HepG2 (cell line): ENCODE results near the gene ARFGAP1. TPM values are rescaled to one million over a fixed set of nuclear protein-coding genes. Genes with fewer than 3 reads are reported as not detected.

Source experiments
- ATAC-seq: fragments of 200-7000 bp; cut with Tn5 transposase; 3 replicates; pipeline ENCODE4 v1.9.1; 2020; ENCODE audit warnings: mild to moderate bottlenecking, moderate library complexity
- BruUV-seq: library from RNA; stranded (reverse); fragments of 400-500 nt; replicated peaks from 2 replicates; lab custom pipeline; 2021; lab: Mats Ljungman, UMichigan
- CTCF ChIA-PET: fragments of 300-600 bp; formaldehyde crosslinking; extraction: SDS; loops from one replicate; lab custom pipeline; 2021; ENCODE audit warnings: low total read pairs, inconsistent platforms, low intra/inter-chr PET ratio; lab: Yijun Ruan, JAX
- POLR2A ChIA-PET: fragments of 350-600 bp; sonication (Branson Sonifier 250); formaldehyde crosslinking; loops from one replicate; lab custom pipeline; 2020; ENCODE audit warnings: antibody characterized with exemption, inconsistent platforms; lab: Yijun Ruan, JAX
- DNase-seq: peaks from one replicate; pipeline ENCODE4 v3.0.0-alpha.2; 2015; ENCODE audit warnings: low spot score
- FAIRE-seq: peaks from 3 replicates; lab custom pipeline; 2011; peaks lifted over from hg19 to GRCh38; lab: Jason Lieb, UNC
- H2AFZ ChIP-seq: one replicate; pipeline ENCODE4 v1.6.1; 2011; ENCODE audit warnings: low read length, inconsistent platforms
- H3K27ac ChIP-seq: fragments of 300-600 bp; 3 replicates; pipeline ENCODE4 v1.8.0; 2011; ENCODE audit warnings: mixed run types, mild to moderate bottlenecking, mixed read lengths, low read length, inconsistent platforms; ENCODE audit not compliant: insufficient read depth; ENCODE audit errors: extremely low read length
- H3K27me3 ChIP-seq, 2 experiments: fragments of 200-600 bp in 1 of 2; 2 replicates in 1 of 2; 3 replicates in 1 of 2; pipeline versions ENCODE4 v1.6.0 to v1.8.0; 2011; ENCODE audit warnings: low read length in 2 of 2, mild to moderate bottlenecking in 2 of 2, moderate library complexity in 2 of 2, inconsistent platforms in 1 of 2; ENCODE audit not compliant: insufficient read depth in 2 of 2, control insufficient read depth in 1 of 2
- H3K36me3 ChIP-seq, 2 experiments: fragments of 200-600 bp in 1 of 2; replicated peaks in 1 of 2; 2 replicates in 1 of 2; 3 replicates in 1 of 2; pipeline versions ENCODE4 v1.5.1 to v1.8.0; 2011; ENCODE audit warnings: low read length in 2 of 2, inconsistent platforms in 1 of 2; ENCODE audit not compliant: insufficient read depth in 2 of 2, control insufficient read depth in 1 of 2
- H3K4me1 ChIP-seq: 2 replicates; pipeline ENCODE4 v1.5.1; 2012; ENCODE audit warnings: low read length, inconsistent platforms; ENCODE audit not compliant: insufficient read depth
- H3K4me2 ChIP-seq: 2 replicates; pipeline ENCODE4 v1.6.0; 2011; ENCODE audit warnings: low read depth, low read length, inconsistent platforms
- H3K4me3 ChIP-seq, 3 experiments: fragments of 200-600 bp in 1 of 3; sonication (generic), shearing (Covaris generic) in 1 of 3; replicated peaks in 1 of 3; 2 replicates each; pipeline ENCODE4 v1.5.1; 2011 to 2016; ENCODE audit warnings: low read length in 3 of 3, inconsistent platforms in 2 of 3, low read depth in 2 of 3, mild to moderate bottlenecking in 2 of 3, control low read depth in 1 of 3, mixed read lengths in 1 of 3; ENCODE audit not compliant: insufficient read depth in 1 of 3
- H3K79me2 ChIP-seq: one replicate; pipeline ENCODE4 v1.6.1; 2011; ENCODE audit warnings: low read length, inconsistent platforms; ENCODE audit not compliant: insufficient read depth
- H3K9ac ChIP-seq: 2 replicates; pipeline ENCODE4 v1.6.0; 2011; ENCODE audit warnings: mild to moderate bottlenecking, low read depth, low read length, inconsistent platforms; ENCODE audit not compliant: insufficient read depth
- H3K9me3 ChIP-seq: 2 replicates; pipeline ENCODE4 v1.5.1; 2012; ENCODE audit warnings: mild to moderate bottlenecking, low read length
- H4K20me1 ChIP-seq: 2 replicates; pipeline ENCODE4 v1.6.0; 2011; ENCODE audit warnings: inconsistent platforms, mild to moderate bottlenecking, low read length, moderate library complexity; ENCODE audit not compliant: insufficient read depth
- HMGXB3 ChIP-seq: sonication (generic); formaldehyde crosslinking; IDR thresholded peaks from 2 replicates; pipeline ENCODE4 v1.4.0; 2020; ENCODE audit warnings: missing genetic modification reagents, borderline replicate concordance
- MXI1 ChIP-seq: IDR thresholded peaks from 3 replicates; pipeline ENCODE4 v1.6.1; 2012; ENCODE audit warnings: low read depth, low read length, inconsistent platforms, borderline replicate concordance
- PAF1 ChIP-seq: IDR thresholded peaks from 2 replicates; pipeline ENCODE4 v1.6.1; 2016; ENCODE audit warnings: missing genetic modification reagents, missing compliant biosample characterization
- TAF15 ChIP-seq: fragments of 200-400 bp; formaldehyde crosslinking; IDR thresholded peaks from one replicate; pipeline ENCODE4 v1.6.1; 2018; ENCODE audit warnings: mild to moderate bottlenecking, low read depth, low read length; ENCODE audit not compliant: poor library complexity, severe bottlenecking
- ZBTB49 ChIP-seq: sonication (generic); formaldehyde crosslinking; IDR thresholded peaks from 2 replicates; pipeline ENCODE4 v1.4.0; 2020; ENCODE audit warnings: missing genetic modification reagents, borderline replicate concordance
- ZMYM3 ChIP-seq: sonication (generic); formaldehyde crosslinking; IDR thresholded peaks from 2 replicates; pipeline ENCODE4 v1.5.1; 2020; ENCODE audit warnings: mild to moderate bottlenecking, missing genetic modification reagents
- ZNF414 ChIP-seq: sonication (generic); formaldehyde crosslinking; IDR thresholded peaks from 2 replicates; pipeline ENCODE4 v1.5.0; 2020; ENCODE audit warnings: missing genetic modification reagents
- ZNF768 ChIP-seq: sonication (generic); formaldehyde crosslinking; IDR thresholded peaks from 2 replicates; pipeline ENCODE4 v1.4.0; 2020; ENCODE audit warnings: missing genetic modification reagents
- WGBS: methylation state at CpG from one replicate; pipeline ENCODE4 v1.1.6; 2017; ENCODE audit warnings: low lambda C conversion rate; 5-methylcytosine and 5-hydroxymethylcytosine counted together
- in situ Hi-C: cut with HindIII; loops from 2 replicates; pipeline ENCODE4 v1.10.0; 2017; ENCODE audit warnings: low pct_unique_long_range_greater_than_20kb; ENCODE audit not compliant: extremely low pct_ligation_motif_present
- intact Hi-C: fragments of 100-400 bp; cut with micrococcal nuclease; formaldehyde crosslinking; loops from one replicate; pipeline ENCODE4 v1.10.0; 2022; ENCODE audit not compliant: unreplicated experiment
- polyA plus RNA-seq, 8 experiments: library from polyadenylated mRNA; depleted of rRNA in 3 of 8; stranded (reverse) in 7 of 8; unstranded in 1 of 8; fragments of >200 nt; fragmentation: Illumina TruSeq in 4 of 8; extraction: Trizol in 4 of 8; gene quantifications; 2 replicates each; pipeline versions ENCODE4 v1.2.1 to v1.2.3, GENCODE V29; 2011 to 2016; ENCODE audit warnings: low read depth in 4 of 8, missing spikeins in 1 of 8, mixed read lengths in 1 of 8; ENCODE audit not compliant: insufficient read depth in 1 of 8
- total RNA-seq, 5 experiments: library from RNA; depleted of rRNA; stranded (reverse); fragments of >200 nt; fragmentation: Illumina TruSeq; extraction: Trizol; gene quantifications; 2 replicates each; pipeline ENCODE4 v1.2.3, GENCODE V29; 2016; ENCODE audit warnings: low read depth in 1 of 5

Gene ARFGAP1
- total and polyA plus RNA-seq, 2 of the 13 experiments (the other 11 are each of a cell fraction or from before 2014, with no cell fraction given), result 132 TPM

DNA sequence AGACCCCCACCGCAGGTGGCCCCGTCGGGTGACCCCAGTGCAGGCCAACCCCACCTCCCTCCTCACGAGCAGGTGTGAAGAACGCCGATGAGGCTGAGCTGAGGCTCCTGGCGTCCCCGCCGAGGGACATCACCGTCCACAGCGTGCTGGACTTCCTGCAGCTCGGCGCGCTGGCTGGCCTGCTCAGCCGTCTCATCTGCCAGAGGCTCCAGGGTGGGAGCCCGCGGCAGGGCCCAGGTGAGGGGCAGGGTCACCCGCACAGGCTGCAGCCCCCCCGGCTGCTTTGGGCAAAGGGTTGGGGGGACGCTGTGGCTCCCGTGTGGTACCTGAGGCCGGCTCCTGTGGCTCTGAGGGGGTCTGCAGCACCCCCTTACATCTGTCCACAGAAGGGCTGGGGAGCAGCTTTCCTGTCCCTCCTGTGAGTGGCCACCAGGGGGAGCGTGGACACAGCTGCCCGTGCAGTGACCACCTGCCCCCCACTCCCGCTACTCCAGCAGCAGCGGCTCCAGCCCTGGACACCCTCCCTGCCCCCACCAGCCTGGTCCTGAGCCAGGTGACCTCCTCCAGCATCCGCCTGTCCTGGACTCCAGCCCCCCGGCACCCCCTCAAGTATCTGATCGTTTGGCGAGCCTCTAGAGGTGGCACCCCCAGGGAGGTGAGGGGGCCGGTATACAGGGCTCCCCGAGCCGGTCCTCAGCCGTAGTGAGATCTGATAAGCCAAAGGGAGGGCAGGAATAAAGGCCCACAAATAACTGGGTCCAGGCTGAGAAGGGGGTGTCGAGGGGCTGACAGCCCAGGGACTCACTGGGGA is 36.9 kb downstream of the ARFGAP1 start (continued):
- no peak for TF ChIP-seq HMGXB3 (CRISPR knock-in tag)
- no peak for TF ChIP-seq TAF15
- TF ChIP-seq PAF1 (CRISPR knock-in tag), result no peak

- intact Hi-C loops, result no loop called here
- 33% methylated on average over 19 of the region's 20 CpGs for WGBS
- peaks cover 14% of the 10 kb centered on the region; the same call in 1 of the 2 replicates for H4K20me1 ChIP-seq
- H3K4me1 ChIP-seq, result no peaks in the 10 kb centered on the region
- H3K9me3 ChIP-seq, result no peaks in the 10 kb centered on the region
- ChIA-PET POLR2A (interaction anchor here (1.1 kb wide), 1 partner anchor 67 kb away, joined by 4 read pairs; no protein-coding TSS in a partner anchor), CTCF (interaction anchor here (2.5 to 3.4 kb wide), 2 partner anchors 68 to 72 kb away, joined by 18 to 69 read pairs; no protein-coding TSS in a partner anchor)
- H3K27me3 ChIP-seq, result peaks cover 26 to 80% of the 10 kb centered on the region in 2 experiments
- no peaks in the 10 kb centered on the region for H3K36me3 ChIP-seq
- H2AFZ ChIP-seq, result no peak overlapping the region
- no peak overlapping the region for H3K9ac ChIP-seq
- no peak for DNase-seq
- TF ChIP-seq ZMYM3 (CRISPR knock-in tag) (peak; percentile 20; the same call in 1 of the 2 replicates), ZBTB49 (no peak), ZNF768 (CRISPR knock-in tag) (peak; percentile 94), ZNF414 (no peak), MXI1 (no peak)
- H3K79me2 ChIP-seq, result no peaks in the 10 kb centered on the region
- in situ Hi-C loops, result no loop called here
- no peak for FAIRE-seq
- H3K27ac ChIP-seq, result no peak overlapping the region
- no peak overlapping the region for H3K4me3 ChIP-seq
- H3K4me2 ChIP-seq, result no peak overlapping the region
- ATAC-seq, result no peak
- BruUV-seq, result no TSS peak
Observed at GRCh38 chr20:63310265-63310991, 37.8 kb downstream of the ARFGAP1 start.
